ENCODE measurements around the gene HOXD9. TPM values are rescaled to one million over a fixed set of nuclear protein-coding genes. Genes with fewer than 3 reads are reported as not detected.
A peak's percentile ranks its signal among the peaks of the same experiment; 100 is the strongest.

The HOXD9 gene
- polyA plus RNA-seq, 3 donors, result not detected

DNA sequence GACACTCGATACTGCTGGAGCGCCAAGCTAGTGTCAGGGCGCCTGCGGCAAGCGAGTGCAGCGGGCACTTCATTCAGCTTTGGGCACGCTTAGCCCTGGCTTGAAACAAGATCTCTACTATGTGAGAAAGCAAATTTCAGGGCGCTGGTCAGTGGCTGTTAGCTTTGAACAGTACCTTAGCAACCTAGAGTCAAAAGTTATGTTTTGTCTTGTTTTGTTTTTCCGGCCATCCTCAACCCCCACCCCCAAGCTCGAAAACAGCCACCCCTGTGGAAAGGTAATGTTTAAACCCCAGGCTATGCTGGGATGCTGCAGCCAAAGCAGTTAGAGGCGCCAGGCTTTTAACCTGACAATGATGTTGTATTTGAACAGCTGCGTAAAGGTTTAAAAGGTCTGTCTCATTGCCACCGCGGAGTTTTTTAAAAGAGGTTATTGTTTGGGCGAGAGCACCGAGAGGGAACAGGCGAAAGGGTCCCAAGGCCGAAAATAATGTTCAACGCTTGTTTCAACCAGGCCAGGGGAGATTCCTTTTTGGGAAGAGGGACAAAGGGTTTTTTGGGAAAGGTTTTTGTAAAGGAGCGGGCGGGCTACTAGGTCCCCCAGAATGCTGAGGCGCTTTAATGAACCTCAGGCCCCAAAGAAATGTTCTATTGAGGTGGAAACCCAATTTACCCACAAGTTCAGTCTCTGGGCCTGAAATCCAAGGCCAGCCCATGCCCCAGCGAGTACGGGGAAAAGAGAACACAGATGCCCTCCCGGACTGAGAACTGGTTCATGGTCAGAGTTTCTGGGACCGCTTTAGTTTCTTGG lies 8.2 kb upstream of the HOXD9 start:
- Mint-ChIP-seq H3K27me3 (ENCODE audit: low read depth in 3 of 3) (peaks cover 99% of the 10 kb centered on the region in 3 donors), H3K9me3 (peaks cover 4 to 57% (median 32%) of the 10 kb centered on the region in 7 donors), H3K4me1 (peaks cover 13% of the 10 kb centered on the region), H3K4me3 (peak overlapping the region in 1 of 2 donors; percentile 73), H3K27ac (no peak overlapping the region), H3K36me3 (peaks cover 2 to 12% of the 10 kb centered on the region in 2 donors)
- peaks cover 96 to 100% of the 10 kb centered on the region in 2 donors for H3K27me3 ChIP-seq (ENCODE audit: control insufficient read depth in 2 of 2, insufficient read depth in 2 of 2, low read length in 2 of 2)
- no peak overlapping the region for H3K4me2 ChIP-seq (replicated peaks; ENCODE audit: extremely low read depth, low read length, poor library complexity, severe bottlenecking)
- no peak overlapping the region for H2AFZ ChIP-seq (ENCODE audit: insufficient read depth, low read depth, low read length, poor library complexity, severe bottlenecking)
- no peak for DNase-seq
- H3K9me3 ChIP-seq (replicated peaks in 1 of 2; ENCODE audit: control insufficient read depth in 1 of 2, insufficient read depth in 1 of 2, low read length in 2 of 2), result peaks cover 13 to 78% of the 10 kb centered on the region in 2 donors
- no peaks in the 10 kb centered on the region for H3K36me3 ChIP-seq (replicated peaks in 1 of 2; ENCODE audit: control insufficient read depth in 1 of 2, insufficient read depth in 2 of 2, low read length in 2 of 2)
- no peak overlapping the region for H3K4me3 ChIP-seq (replicated peaks in 1 of 3; ENCODE audit: low read depth in 2 of 3, low read length in 3 of 3)
- WGBS (ENCODE audit: insufficient coverage), result 12% methylated on average over 18 of the region's 26 CpGs
- H4K20me1 ChIP-seq (ENCODE audit: insufficient read depth, low read length), result no peaks in the 10 kb centered on the region
- no peak for TF ChIP-seq CTCF (IDR thresholded peaks at IDR 0.05)
- no peak overlapping the region for H3K27ac ChIP-seq (ENCODE audit: low read depth in 1 of 2, low read length in 2 of 2)
- H3K9ac ChIP-seq (ENCODE audit: insufficient read depth, low read length, poor library complexity, severe bottlenecking), result no peak overlapping the region
- H3K79me2 ChIP-seq (ENCODE audit: insufficient read depth, low read length), result no peaks in the 10 kb centered on the region
- intact Hi-C loops (cut with micrococcal nuclease), result loop anchor here in 1 of 2 donors (5.0 kb wide), 1 partner anchor 37 kb away; no protein-coding TSS in a partner anchor
- H3K4me1 ChIP-seq (ENCODE audit: control insufficient read depth in 1 of 2, insufficient read depth in 2 of 2, low read length in 2 of 2), result no peaks in the 10 kb centered on the region

GRCh38 chr2:176114930-176115625 lies 7.4 kb upstream of the HOXD9 start:
- Histone ChIP-seq H3K9ac (ENCODE audit: insufficient read depth, low read length, poor library complexity, severe bottlenecking) (no peak overlapping the region), H3K27ac (ENCODE audit: low read depth in 1 of 2, low read length in 2 of 2) (no peak overlapping the region), H3K79me2 (ENCODE audit: insufficient read depth, low read length) (no peaks in the 10 kb centered on the region), H3K4me2 (replicated peaks; ENCODE audit: extremely low read depth, low read length, poor library complexity, severe bottlenecking) (no peak overlapping the region), H3K9me3 (replicated peaks in 1 of 2; ENCODE audit: control insufficient read depth in 1 of 2, insufficient read depth in 1 of 2, low read length in 2 of 2) (peaks cover 13 to 75% of the 10 kb centered on the region in 2 donors), H4K20me1 (ENCODE audit: insufficient read depth, low read length) (no peaks in the 10 kb centered on the region), H3K27me3 (ENCODE audit: control insufficient read depth in 2 of 2, insufficient read depth in 2 of 2, low read length in 2 of 2) (peaks cover 96 to 100% of the 10 kb centered on the region in 2 donors), H3K36me3 (replicated peaks in 1 of 2; ENCODE audit: control insufficient read depth in 1 of 2, insufficient read depth in 2 of 2, low read length in 2 of 2) (no peaks in the 10 kb centered on the region), H3K4me3 (replicated peaks in 1 of 3; ENCODE audit: low read depth in 2 of 3, low read length in 3 of 3) (no peak overlapping the region), H2AFZ (ENCODE audit: insufficient read depth, low read depth, low read length, poor library complexity, severe bottlenecking) (no peak overlapping the region), H3K4me1 (ENCODE audit: control insufficient read depth in 1 of 2, insufficient read depth in 2 of 2, low read length in 2 of 2) (no peaks in the 10 kb centered on the region)
- 3% methylated on average over 9 of the region's 16 CpGs for WGBS (ENCODE audit: insufficient coverage)
- peaks cover 95 to 99% (median 97%) of the 10 kb centered on the region in 3 donors for H3K27me3 Mint-ChIP-seq (ENCODE audit: low read depth in 3 of 3)
- peaks cover 2 to 11% of the 10 kb centered on the region in 2 donors for H3K36me3 Mint-ChIP-seq
- intact Hi-C loops (cut with micrococcal nuclease), result loop anchor here in 1 of 2 donors (5.0 kb wide), 1 partner anchor 38 kb away; no protein-coding TSS in a partner anchor
- TF ChIP-seq CTCF (IDR thresholded peaks at IDR 0.05), result no peak
- peaks cover 4 to 51% (median 31%) of the 10 kb centered on the region in 7 donors for H3K9me3 Mint-ChIP-seq
- peaks cover 13% of the 10 kb centered on the region for H3K4me1 Mint-ChIP-seq
- DNase-seq, result no peak
- H3K4me3 Mint-ChIP-seq, result peak overlapping the region in 1 of 2 donors; percentile 80
- no peak overlapping the region for H3K27ac Mint-ChIP-seq

All from CD14-positive monocyte (primary cell).